GM19395 (cell line): ENCODE measurements around the gene BHLHA9.
"Not testable (repeated sequence)": the region's sequence is repeated elsewhere in the genome, so short reads cannot be mapped to it uniquely, and the experiment has no call there.

Source experiments
- ATAC-seq: cut with Tn5 transposase; IDR thresholded peaks from one replicate; pipeline ENCODE4 v1.9.1; 2021; ENCODE audit warnings: mild to moderate bottlenecking, moderate library complexity; ENCODE audit not compliant: unreplicated experiment

BHLHA9 gene

DNA sequence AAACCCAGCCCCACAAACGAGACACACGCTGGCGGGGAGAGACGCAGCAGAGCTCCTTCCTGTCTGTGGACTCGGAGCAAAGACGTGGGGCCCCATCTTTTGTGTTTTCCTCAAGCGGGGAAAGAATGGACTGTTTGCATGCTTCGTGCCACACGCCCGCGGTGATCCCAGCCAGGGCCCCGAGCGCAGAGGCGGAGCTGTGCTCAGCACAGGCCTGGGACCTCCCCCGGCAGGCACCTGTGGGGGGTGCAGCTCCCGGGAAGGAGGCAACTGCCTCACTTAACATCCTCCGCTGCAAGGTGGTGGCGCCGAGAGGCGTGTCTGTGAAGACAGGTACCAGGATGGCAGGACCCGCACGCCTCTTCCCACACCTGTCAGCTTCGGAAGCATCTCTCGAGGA, 28.4 kb downstream of the BHLHA9 start:
- ATAC-seq, result no peak

DNA sequence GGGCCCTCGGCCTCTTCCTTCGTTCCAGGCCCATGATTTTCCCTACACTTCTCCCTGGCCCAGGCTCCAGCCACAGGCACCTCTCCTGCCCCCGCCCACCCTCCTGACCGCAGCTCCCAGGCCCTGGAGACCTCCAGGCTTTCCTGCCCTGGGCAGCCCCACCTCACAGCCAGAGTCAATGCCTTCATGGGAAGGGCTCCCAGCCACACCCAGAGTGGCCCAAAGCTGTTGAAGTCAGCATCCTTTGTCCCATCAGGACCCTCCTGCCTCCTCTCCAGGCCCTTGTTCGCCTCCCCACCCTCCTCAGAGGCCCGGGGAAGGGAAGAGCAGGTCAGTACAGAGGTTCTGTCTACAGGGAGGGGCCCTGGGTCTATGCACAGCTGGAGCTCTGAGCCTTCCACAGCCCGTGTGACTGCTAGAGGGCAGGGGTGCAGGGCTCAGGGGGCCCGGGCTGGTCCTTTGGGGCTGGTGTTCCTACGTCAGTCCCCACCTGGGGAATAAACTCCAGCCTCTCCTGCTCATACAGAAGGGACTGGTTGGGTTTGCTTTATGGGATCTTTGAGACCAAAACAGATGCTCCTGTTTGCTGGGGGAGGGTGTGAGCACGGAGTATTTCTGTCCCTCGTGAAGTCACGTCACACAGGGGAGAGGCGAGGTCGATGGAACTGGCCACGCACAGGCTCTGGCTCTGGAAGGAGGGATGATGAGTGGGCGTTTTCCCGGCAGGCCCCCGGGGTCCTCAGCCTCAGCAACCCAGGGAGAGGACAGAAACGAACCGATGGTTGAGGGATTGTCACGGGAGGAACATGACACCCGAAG, 29.5 kb downstream of the BHLHA9 start:
- ATAC-seq, result no peak

- ATAC-seq, result no peak
These were observed 30.2 kb downstream of the BHLHA9 start for GRCh38 chr17:1300371-1300905.

- ATAC-seq, result no peak
These were observed 31.3 kb downstream of the BHLHA9 start for GRCh38 chr17:1301546-1301945.

GRCh38 chr17:1302761-1303160, 32.5 kb downstream of the BHLHA9 start:
- ATAC-seq, result no peak

- ATAC-seq, result no peak
These were observed 34.3 kb downstream of the BHLHA9 start for GRCh38 chr17:1304522-1304921.

GRCh38 chr17:1304962-1305563, 34.8 kb downstream of the BHLHA9 start:
- no peak for ATAC-seq

- not testable (repeated sequence) for ATAC-seq
These were observed 37.6 kb downstream of the BHLHA9 start for GRCh38 chr17:1307829-1308228.

DNA sequence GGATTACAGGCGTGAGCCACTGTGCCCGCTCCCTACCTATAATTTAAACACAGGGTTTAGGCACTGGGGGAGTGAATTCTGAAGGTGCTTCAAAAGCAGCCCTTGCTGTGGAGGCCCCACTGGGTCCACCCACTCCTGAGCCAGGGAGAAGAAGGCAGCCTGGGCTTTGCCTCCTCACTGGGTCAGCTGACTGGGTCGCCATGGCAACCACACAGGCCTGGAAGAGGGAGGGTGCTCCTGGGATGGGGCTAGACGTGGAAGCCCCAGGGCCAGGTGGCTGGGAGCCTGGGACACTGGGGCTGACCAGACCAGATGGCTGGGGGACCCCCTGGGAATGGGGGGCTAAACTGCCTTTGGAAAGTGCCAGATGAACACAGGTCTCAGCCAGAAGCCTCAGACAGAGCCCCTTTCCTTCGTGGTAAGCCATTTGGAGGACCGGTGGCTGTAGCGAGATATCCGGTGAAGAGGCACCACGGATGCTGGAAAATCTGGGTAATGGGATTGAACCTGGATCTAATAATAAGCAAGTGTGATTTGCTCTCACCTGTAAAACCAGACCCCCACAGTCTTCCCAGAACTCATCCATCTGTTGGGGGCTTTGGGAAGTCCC, 42.1 kb downstream of the BHLHA9 start:
- no peak for ATAC-seq

GRCh38 chr17:1313270-1314005, 43.2 kb downstream of the BHLHA9 start:
- ATAC-seq, result no peak

DNA sequence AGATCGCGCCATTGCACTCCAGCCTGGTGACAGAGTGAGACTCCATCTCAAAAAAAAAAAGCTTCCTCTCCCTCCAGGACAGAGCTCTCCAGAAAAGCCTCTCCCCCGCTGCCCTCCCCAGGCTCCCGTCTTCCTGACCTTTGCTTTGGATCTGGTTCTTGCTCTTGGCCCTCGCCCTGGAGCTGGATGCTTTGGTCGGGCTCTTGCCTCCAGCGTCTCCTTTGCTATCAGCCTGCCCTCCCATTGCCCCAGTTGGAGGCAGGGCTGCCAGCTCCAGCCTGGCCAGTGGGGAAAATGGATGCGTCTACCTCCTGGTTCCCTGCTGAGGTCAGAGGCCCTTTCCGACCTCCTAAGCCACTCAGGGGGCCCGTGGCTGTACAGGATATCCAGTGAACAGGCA, 45.2 kb downstream of the BHLHA9 start:
- no peak for ATAC-seq

GRCh38 chr17:1315891-1316403, 45.7 kb downstream of the BHLHA9 start:
- no peak for ATAC-seq
